ENCODE measurements around the gene PARP15.

The PARP15 gene

DNA sequence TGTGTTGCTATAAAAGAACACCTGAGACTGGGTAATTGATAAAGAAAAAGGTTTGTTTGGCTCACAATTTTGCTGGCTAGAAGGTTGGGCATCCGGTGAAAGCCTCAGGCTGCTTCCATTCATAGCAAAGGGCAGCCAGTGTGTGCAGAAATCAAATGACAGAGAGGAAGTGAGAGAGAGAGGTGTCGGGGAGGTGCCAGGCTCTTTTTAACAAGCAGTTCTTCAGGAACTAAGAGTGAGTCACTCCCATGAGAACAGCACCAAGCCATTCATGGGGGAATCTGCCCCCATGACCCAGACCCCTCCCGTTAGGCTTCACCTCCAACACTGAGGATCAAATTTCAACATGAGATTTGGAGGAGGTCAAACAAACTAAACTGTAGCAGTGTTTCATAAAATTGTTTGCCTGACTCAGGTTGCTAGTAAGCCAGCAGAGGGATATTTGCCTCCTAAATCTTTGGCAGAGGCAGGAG is 4.5 kb upstream of the PARP15 start:
- no peak for DNase-seq (ENCODE audit: low spot score)

DNA sequence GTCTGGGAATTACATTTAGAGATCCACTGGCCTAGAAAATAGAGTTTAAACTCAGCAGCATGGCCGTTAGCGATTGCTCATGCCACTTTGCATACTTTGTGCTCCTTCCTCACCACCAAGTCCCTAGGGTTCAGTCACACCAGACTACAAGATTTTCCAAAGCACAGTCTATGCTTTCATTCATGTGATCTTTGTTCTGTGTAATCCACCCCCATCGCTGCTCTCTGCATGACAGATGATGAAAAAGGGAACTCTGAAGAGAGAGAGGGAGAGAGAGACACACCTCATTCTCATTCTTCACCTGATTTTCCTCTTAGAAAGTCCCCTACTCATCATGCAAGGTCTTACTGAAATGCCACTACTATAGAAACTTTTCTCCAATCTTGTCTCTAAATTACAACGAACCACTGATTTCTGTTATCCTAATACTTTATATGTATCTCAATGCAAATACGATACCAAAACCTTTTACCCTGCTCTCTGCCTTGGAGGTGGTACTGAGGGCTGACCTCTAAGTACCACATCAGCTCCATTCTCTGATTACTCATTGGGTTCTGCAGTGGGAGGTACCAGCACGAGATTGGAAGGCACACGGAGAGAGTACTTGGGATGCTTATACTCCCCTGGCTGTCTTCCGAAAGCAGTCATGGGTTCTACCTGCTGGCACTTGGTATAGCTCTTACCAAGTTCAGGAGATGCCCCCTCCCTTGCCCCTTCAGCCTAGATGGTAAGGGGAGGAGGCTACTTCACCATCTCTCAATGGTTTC is 1.1 kb upstream of the PARP15 start:
- DNase-seq (ENCODE audit: low spot score): no peak

DNA sequence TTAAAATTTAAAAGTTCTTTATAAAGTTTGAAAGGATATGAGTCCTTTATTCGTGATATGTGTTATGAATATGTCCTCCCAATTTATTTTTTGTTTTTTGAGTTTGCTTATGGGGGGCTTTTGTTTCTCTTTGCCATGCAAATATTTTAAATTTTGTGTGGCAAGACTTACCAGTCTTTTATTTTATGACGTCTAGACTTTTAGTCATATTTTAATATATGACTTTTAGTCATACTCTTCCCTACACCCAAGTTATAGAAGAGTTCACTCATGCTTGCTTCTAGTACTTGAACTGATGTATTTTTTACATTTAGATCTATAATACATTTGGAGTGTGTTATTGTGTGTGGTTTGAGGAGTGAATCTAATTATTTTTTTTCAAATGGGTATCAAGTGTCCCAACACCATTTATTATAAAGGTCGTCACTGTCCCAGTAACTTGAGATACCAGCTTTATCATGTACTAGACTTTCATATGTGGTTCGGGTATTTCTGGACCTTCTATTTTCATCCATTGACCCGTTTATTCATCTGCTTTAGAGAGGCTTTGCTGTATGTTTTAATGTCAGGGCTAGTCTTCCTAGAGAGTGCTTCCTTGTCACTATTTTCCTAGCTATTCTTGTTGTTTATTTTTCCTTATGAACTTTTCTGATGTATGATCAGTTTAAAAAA is 755 bp downstream of the PARP15 start:
- no peak for DNase-seq (ENCODE audit: low spot score)

GRCh38 chr3:122580470-122580869 is 3.0 kb downstream of the PARP15 start:
- no peak for DNase-seq (ENCODE audit: low spot score)

GRCh38 chr3:122581622-122582021 is 4.2 kb downstream of the PARP15 start:
- DNase-seq (ENCODE audit: low spot score): no peak

GRCh38 chr3:122582390-122582789 is 4.9 kb downstream of the PARP15 start:
- no peak for DNase-seq (ENCODE audit: low spot score)

- no peak for DNase-seq (ENCODE audit: low spot score)
These were observed 8.6 kb downstream of the PARP15 start for GRCh38 chr3:122586098-122586497.

GRCh38 chr3:122586773-122587485 is 9.5 kb downstream of the PARP15 start:
- no peak for DNase-seq (ENCODE audit: low spot score)

DNA sequence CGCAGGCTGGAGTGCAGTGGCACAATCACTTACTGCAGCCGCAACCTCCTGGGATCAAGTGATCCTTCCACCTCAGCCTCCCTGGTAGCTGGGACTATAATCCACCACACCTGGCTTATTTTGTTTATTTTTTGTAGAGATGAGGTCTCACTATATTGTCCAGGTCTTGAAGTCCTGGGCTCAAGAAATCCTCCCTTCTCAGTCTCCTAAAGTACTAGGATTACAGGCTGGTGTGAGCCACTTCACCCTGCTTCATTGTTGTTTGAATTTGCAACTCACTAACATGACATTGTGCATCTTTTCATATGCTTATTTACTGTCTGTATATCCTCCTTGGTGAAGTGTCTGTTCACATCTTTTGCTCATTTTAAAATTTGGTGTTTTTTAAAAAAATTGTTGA is 10.1 kb downstream of the PARP15 start:
- DNase-seq (ENCODE audit: low spot score): no peak

- DNase-seq (ENCODE audit: low spot score): no peak
These were observed 11.8 kb downstream of the PARP15 start for GRCh38 chr3:122589297-122589696.

DNA sequence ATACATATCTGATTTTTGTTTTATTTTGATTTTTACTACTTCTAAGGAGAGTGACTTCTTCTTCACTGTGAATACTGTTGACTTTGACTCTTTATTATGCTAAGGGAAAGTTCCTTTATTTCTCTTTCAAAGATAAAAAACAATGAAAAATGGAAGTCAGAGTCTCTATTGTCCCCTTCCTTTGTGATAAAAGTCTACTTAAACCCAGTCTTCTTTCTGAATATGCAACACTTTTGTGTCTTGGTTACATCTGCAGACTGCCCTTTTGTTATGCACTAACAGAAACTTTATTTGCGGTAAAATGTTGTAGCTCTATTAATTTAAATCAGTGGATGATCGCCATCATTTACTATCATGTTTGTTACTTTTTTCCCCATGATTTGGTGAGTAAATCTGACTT is 13.2 kb downstream of the PARP15 start:
- no peak for DNase-seq (ENCODE audit: low spot score)

GRCh38 chr3:122594025-122594424 is 16.6 kb downstream of the PARP15 start:
- DNase-seq (ENCODE audit: low spot score): no peak

- no peak for DNase-seq (ENCODE audit: low spot score)
These were observed 20.7 kb downstream of the PARP15 start for GRCh38 chr3:122598151-122598550.

DNA sequence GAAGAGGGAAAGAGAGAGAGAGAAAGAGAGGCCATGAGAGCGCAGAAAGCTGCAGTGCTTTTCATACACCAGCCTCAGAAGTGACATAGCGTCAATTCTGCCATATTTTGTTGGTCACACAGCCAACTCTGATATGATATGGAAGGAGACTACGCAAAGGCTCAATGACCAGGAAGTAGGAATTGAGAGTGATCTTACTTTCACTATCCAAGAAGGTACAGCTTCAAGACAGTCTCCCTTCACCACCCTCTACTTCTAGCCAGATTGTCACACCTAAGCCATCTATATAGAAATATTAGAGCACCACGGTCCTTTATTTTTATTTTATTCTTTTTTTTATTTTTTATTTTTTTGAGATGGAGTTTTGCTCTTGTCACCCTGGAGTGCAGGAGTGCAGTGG is 21.1 kb downstream of the PARP15 start:
- no peak for DNase-seq (ENCODE audit: low spot score)

GRCh38 chr3:122602011-122602710 is 24.7 kb downstream of the PARP15 start:
- no peak for DNase-seq (ENCODE audit: low spot score)

- DNase-seq (ENCODE audit: low spot score): no peak
These were observed 25.6 kb downstream of the PARP15 start for GRCh38 chr3:122603056-122603455.

- DNase-seq (ENCODE audit: low spot score): no peak
These were observed 28.9 kb downstream of the PARP15 start for GRCh38 chr3:122606330-122606729.

DNA sequence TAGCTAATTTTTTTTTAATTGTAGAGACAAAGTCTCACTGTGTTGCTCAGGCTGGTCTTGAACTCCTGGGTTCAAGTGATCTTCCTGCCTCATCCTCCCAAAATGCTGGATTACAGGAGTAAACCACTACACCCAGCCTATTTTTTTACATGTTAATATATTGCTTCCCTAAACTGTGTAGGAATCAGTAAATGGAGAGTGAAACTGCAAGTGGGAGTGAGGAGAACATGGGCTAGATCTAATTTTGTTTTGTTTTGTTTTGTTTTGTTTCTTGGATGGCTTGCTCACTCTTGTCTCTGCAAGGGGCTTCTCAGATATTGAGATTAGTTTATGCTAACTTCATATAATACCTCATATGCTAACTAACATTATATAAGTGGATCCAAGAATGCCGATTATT is 31.5 kb downstream of the PARP15 start:
- DNase-seq (ENCODE audit: low spot score): no peak

- DNase-seq (ENCODE audit: low spot score): no peak
These were observed 32.5 kb downstream of the PARP15 start for GRCh38 chr3:122609798-122610559.

DNA sequence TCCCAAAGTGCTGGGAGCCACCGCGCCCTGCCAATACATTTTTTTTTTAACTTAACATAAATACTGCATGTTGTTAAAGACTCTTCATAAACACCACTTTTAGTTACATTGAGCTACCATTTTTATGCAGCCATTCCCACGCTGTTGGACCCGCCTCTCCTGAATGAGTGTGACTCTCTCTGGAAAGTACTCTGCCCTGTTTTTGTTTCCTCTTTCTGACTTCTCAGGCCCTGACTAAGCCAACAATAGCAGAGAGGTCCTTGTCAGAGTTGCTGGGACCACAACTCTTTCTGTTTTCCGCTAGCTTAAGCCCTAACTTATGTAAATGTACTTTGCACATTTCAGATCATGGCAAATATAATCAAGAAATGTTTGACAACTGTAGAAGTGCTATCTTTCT is 35.2 kb downstream of the PARP15 start:
- DNase-seq (ENCODE audit: low spot score): no peak

DNA sequence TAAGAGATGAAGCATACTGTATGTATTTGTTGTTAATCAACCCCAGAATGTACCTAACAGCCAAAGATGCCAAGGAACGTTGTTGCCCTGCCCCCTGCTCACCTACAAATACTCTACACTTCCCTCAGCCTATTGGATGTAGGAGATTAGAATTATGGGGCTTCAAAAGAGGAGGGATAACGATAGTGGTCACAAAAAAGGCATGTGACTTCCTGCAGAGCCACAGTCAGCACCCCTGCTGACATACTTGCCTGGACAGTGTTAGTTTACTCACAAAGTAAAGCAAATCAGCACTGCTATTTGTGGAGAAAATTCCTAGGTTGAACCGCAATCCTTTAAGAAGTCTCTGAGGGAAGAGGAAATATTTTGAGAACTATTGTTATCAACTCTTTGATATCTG is 37.9 kb downstream of the PARP15 start:
- DNase-seq (ENCODE audit: low spot score): no peak

DNA sequence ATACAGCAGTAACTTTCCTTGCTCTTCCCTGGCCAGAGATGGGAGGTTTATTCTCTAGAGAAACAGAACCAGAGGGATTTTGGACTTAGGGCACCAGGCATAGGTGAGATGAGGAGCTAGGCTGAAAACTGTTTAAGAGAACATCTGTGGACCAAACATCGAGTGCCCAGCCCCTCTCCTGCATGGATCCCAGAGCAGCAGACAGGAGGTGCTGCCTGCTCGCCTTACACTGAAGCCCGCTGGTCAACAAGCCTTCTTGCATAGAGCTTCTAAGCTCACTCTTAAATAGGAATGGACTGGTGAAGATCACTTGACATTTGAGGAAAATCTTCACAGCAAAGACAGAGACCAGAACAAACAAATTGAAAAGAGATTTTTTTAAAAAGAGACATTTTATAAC is 41.2 kb downstream of the PARP15 start:
- no peak for DNase-seq (ENCODE audit: low spot score)

Data from left forelimb (tissue), 1 donor.